Measurements from ENCODE around the gene C1QA.

DNA sequence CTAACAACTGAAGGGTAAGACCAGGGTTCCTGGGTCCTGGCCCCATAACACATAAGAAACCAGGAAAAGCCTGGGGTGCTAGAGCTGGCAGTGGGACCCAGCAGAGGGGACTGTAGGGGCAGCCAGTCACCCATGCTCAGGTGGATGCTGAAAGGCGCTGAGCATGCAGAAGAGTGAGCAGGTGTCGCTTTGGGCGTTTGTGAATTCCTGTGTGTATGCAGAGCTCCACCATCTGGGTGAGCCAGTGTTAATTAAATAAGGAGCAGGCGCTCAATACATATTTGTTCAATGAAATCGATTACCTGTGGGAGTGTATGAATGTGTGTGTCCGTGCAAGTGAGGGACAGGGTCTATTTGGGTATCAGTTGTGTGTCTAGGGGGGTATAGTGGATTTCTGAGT, 499 bp downstream of the C1QA start:
- TF ChIP-seq GLIS3 (CRISPR knock-in tag; IDR thresholded peaks at IDR 0.05) = no peak
- no peak for TF ChIP-seq ZNF8 (CRISPR knock-in tag; IDR thresholded peaks at IDR 0.05)
- no peak for TF ChIP-seq ISL1 (CRISPR knock-in tag; IDR thresholded peaks at IDR 0.05)
- TF ChIP-seq, protein P1, sequence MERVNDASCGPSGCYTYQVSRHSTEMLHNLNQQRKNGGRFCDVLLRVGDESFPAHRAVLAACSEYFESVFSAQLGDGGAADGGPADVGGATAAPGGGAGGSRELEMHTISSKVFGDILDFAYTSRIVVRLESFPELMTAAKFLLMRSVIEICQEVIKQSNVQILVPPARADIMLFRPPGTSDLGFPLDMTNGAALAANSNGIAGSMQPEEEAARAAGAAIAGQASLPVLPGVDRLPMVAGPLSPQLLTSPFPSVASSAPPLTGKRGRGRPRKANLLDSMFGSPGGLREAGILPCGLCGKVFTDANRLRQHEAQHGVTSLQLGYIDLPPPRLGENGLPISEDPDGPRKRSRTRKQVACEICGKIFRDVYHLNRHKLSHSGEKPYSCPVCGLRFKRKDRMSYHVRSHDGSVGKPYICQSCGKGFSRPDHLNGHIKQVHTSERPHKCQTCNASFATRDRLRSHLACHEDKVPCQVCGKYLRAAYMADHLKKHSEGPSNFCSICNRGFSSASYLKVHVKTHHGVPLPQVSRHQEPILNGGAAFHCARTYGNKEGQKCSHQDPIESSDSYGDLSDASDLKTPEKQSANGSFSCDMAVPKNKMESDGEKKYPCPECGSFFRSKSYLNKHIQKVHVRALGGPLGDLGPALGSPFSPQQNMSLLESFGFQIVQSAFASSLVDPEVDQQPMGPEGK (CRISPR knock-in tag; IDR thresholded peaks at IDR 0.05; ENCODE audit: borderline replicate concordance) = no peak
- TF ChIP-seq ZFP3 (CRISPR knock-in tag; IDR thresholded peaks at IDR 0.05) = no peak
